GM12801 (cell line): ENCODE data around the gene ATXN1.

Experiments
- TF ChIP-seq, protein P1 (sequence below): IDR thresholded peaks from one replicate; pipeline ENCODE4 v1.5.1; 2011; ENCODE audit warnings: control low read depth; ENCODE audit not compliant: insufficient read length; ENCODE audit errors: extremely low read depth

Gene ATXN1

DNA sequence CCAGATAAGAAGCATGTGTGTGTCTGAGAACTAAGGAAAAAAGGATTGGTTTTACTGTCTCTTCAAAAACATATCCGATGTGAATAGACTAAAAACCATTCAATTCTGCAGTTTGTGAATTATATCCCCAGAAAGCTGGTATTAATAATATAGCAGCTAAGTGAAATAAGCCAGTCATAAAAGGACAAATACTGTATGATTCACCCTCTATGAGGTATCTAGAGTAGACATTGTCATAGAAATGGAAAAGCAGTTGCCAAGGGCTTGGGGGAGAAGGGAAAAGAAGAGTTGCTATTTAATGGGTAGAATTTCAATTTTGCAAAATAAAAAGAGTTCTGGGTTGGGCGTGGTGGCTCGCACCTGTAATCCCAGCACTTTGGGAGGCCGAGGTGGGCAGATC lies 137.5 kb downstream of the ATXN1 start:
- TF ChIP-seq, protein P1, sequence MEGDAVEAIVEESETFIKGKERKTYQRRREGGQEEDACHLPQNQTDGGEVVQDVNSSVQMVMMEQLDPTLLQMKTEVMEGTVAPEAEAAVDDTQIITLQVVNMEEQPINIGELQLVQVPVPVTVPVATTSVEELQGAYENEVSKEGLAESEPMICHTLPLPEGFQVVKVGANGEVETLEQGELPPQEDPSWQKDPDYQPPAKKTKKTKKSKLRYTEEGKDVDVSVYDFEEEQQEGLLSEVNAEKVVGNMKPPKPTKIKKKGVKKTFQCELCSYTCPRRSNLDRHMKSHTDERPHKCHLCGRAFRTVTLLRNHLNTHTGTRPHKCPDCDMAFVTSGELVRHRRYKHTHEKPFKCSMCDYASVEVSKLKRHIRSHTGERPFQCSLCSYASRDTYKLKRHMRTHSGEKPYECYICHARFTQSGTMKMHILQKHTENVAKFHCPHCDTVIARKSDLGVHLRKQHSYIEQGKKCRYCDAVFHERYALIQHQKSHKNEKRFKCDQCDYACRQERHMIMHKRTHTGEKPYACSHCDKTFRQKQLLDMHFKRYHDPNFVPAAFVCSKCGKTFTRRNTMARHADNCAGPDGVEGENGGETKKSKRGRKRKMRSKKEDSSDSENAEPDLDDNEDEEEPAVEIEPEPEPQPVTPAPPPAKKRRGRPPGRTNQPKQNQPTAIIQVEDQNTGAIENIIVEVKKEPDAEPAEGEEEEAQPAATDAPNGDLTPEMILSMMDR = no peak

DNA sequence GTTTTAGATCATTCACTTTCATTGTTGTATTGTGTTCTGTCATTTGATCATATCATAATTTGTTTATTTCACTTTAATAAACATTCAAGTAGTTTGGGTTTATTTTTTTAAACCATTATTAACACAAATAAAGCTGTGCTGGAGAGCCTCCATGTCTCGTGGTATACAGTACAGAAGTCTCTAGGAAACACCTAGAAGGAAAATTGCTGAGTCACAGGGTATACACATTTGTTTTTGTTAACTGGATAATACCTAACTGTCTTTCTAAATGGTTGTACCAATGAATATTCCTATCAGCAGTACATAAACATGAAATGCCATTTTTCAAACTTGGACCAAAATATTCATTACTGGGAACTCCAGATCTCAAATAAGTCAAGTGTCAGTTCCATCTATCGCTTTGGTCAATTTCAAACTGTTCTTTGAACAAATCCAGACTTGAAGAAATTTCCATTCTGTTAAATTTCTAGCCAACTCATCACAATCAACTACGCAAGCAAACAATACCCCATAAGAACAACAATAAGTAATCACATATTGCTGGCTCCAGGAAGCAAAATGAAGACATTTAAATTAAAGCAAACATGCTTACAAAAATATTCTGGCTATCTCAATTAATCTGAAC lies 138.1 kb downstream of the ATXN1 start:
- TF ChIP-seq, protein P1 = no peak

DNA sequence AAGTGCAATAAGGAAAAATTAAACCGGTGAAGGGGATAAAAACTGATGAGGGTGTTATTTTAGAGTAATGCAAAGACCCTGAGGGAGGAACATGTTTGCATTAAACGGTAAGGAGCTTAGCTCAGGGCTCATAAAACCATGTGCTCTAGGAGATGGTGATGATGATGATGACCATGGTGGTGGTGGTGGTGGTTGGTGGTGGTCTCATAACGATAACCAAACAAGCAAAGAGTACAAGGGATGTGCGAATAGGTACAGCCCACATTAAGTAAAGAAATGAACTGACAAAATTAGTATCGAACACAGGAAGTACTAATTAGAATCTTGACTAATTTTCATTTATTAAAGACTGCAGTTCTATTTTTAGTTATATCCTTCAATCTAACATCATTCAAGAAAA lies 139.1 kb downstream of the ATXN1 start:
- TF ChIP-seq, protein P1 = no peak

DNA sequence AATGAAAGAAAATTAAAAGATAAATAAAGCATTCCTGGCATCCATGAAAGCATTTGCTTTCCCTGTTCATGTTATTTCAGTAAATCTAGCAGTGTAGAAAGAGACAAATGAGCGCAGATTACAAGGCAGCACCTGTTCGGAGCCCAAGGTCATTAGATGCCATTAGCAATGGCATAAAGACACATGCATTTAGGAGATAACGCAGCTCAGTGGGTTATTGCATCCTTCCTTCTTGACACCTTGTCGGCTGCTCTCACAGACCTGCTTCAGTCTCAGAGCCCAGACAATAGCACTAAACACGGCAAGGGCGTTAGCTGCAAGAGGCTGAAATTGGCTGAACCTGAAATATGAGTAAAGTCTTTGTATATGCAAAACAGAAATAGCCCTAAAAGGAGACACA lies 140.3 kb downstream of the ATXN1 start:
- TF ChIP-seq, protein P1 = no peak

DNA sequence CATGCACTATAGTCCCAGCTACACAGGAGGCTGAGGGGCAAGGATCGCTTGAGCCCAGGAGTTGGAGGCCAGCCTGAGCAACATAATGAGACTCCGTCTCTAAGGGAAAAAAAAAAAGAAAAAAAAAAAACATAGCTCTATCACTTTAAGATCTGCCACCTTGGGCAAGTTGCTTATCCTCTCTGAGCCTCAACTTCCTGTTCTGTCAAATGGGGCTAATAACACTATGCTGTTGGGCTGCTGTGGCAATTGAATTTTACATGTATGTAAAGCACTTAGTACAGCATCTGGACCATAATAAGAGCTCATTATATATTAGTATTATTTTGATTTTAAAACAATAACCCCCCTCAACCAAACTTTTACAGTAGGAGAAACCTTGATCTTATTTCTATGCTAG lies 141.5 kb downstream of the ATXN1 start:
- TF ChIP-seq, protein P1 = no peak

DNA sequence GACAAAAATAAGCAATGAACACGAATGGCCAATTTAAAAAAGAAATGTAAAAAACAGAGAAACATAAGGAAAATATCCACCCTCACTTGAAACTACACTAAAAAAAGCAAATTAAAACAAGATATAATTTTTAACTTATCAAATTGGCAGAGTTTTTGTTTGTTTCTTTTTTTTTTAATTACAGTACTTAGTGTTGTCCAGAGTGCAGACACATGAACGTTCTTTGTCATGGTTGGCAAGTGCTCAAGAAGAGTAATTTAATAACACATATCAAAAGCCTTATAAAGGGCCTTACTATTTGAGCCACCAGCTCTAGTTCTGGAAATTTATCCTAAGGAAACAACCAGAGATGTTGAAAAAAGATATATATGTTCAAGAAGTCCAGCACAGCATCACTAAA lies 142.3 kb downstream of the ATXN1 start:
- TF ChIP-seq, protein P1 = no peak

DNA sequence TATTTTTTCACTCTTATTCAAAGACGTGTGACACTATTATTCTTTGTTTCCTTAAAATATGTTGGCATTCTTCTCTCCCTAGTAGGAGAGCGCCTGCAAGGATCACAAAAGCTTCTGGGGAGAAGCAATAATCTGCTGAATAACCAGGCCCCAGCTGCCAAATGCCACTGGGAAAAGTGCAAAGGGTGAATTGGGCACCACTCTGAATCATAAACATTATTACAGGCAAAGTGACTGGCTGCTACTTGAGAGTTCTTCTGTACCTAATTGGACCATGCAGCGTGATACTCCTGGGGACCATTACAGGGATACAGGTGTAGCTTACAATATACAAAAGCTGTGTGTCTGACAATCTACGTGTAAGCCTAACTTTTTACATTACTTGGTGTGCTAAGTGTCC lies 152.8 kb downstream of the ATXN1 start:
- TF ChIP-seq, protein P1 = no peak
